PFSK-1 (cell line): ENCODE results near the gene ALDH1A3.

Experiments
- POLR2AphosphoS5 ChIP-seq: IDR thresholded peaks from 2 replicates; pipeline ENCODE4 v1.6.1; 2012; ENCODE audit warnings: low read depth, mild to moderate bottlenecking, control low read depth, low read length, moderate library complexity
- TAF1 ChIP-seq: IDR thresholded peaks from 2 replicates; pipeline ENCODE4 v1.6.1; 2012; ENCODE audit warnings: low read length, control low read depth, borderline replicate concordance; ENCODE audit not compliant: insufficient read depth
- TF ChIP-seq, protein P1 (sequence below), 2 experiments: IDR thresholded peaks; 2 replicates each; pipeline versions ENCODE4 v1.6.1 to v1.8.0; 2011 to 2012; ENCODE audit warnings: low read depth in 2 of 2, low read length in 2 of 2, control low read depth in 1 of 2, inconsistent platforms in 1 of 2, mild to moderate bottlenecking in 1 of 2, moderate library complexity in 1 of 2; ENCODE audit not compliant: insufficient read depth in 1 of 2

DNA sequence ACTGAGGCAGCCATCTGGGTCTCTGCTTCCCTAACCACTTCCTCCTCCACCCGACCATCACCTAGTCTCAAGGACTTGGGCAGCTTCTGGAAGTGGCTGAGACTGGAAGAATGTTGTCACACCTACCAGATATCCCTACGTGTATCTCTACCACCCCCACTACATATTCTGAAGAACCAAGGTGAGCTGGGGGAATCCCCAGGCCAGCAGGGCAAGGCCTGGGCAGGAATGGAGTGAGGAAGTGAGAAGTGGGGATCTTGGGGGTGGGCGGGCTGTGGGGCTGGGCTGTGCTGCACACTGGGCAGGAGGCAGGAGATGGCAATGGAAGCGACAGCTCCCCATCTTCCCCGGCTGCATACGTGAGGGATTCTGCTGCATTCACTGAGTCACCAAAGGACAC lies 17.5 kb upstream of the ALDH1A3 start:
- TF ChIP-seq TAF1 (no peak), POLR2AphosphoS5 (no peak)
- TF ChIP-seq, protein P1, sequence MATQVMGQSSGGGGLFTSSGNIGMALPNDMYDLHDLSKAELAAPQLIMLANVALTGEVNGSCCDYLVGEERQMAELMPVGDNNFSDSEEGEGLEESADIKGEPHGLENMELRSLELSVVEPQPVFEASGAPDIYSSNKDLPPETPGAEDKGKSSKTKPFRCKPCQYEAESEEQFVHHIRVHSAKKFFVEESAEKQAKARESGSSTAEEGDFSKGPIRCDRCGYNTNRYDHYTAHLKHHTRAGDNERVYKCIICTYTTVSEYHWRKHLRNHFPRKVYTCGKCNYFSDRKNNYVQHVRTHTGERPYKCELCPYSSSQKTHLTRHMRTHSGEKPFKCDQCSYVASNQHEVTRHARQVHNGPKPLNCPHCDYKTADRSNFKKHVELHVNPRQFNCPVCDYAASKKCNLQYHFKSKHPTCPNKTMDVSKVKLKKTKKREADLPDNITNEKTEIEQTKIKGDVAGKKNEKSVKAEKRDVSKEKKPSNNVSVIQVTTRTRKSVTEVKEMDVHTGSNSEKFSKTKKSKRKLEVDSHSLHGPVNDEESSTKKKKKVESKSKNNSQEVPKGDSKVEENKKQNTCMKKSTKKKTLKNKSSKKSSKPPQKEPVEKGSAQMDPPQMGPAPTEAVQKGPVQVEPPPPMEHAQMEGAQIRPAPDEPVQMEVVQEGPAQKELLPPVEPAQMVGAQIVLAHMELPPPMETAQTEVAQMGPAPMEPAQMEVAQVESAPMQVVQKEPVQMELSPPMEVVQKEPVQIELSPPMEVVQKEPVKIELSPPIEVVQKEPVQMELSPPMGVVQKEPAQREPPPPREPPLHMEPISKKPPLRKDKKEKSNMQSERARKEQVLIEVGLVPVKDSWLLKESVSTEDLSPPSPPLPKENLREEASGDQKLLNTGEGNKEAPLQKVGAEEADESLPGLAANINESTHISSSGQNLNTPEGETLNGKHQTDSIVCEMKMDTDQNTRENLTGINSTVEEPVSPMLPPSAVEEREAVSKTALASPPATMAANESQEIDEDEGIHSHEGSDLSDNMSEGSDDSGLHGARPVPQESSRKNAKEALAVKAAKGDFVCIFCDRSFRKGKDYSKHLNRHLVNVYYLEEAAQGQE (IDR thresholded peaks at IDR 0.05; ENCODE audit: insufficient read depth in 1 of 2, low read depth in 2 of 2, low read length in 2 of 2) = no peak
